A673 (cell line): Measurements from ENCODE around the gene SYNJ1.

Experiments
- CTCF ChIP-seq: fragments of 300-800, 200-600 bp; sonication (generic); conservative IDR thresholded peaks from 2 replicates; pipeline ENCODE4 v1.5.1; 2017; ENCODE audit warnings: low read depth, mild to moderate bottlenecking, antibody characterized with exemption, low read length, moderate library complexity, mixed read lengths
- EZH2 ChIP-seq: fragments of 200-600 bp; sonication (generic); IDR thresholded peaks from 2 replicates; pipeline ENCODE4 v1.6.1; 2017; ENCODE audit warnings: borderline replicate concordance, low read depth, mild to moderate bottlenecking, mixed read lengths, antibody characterized with exemption, low read length; ENCODE audit not compliant: poor library complexity, severe bottlenecking

DNA sequence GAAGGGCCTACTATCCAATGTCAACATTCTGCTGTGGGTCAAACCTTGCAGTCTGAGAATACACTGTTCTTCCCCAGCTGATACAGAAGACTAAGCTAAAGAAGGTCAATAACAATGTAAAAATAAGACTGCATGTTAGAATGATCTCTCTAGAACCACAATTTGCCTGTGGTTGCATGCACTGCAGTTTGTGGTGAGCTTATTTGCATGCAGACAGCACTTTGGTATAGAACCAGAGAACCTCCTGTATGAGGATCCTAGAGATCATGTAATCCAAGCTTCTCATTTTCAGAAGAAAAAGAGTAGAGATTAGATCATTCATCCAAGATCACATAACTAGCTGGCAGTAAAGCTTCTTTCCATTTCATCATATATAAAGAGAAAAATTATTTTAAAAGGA lies 15.8 kb downstream of the SYNJ1 start:
- TF ChIP-seq CTCF (no peak), EZH2 (no peak)
